ENCODE measurements around the gene NDE1.
"Not testable (repeated sequence)": the region's sequence is repeated elsewhere in the genome, so short reads cannot be mapped to it uniquely, and the experiment has no call there.

Gene NDE1

DNA sequence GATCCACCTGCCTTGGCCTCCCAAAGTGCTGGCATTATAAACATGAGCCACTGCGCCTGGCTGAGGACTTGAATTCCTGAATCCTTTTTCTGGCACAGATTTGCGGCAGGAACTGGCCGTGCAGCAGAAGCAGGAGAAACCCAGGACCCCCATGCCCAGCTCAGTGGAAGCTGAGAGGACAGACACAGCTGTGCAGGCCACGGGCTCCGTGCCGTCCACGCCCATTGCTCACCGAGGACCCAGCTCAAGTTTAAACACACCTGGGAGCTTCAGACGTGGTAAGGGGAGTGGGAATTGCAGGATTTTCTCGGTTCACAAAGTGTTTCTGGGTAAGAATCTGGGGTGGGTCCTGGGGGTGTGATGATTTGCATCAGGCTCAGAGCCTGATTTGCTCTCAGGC is 41.0 kb downstream of the NDE1 start:
- H3K4me3 ChIP-seq (ENCODE audit: low read depth, low read length), result no peak overlapping the region
- TF ChIP-seq, protein P1, sequence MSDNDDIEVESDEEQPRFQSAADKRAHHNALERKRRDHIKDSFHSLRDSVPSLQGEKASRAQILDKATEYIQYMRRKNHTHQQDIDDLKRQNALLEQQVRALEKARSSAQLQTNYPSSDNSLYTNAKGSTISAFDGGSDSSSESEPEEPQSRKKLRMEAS (IDR thresholded peaks at IDR 0.05; ENCODE audit: low read depth, low read length), result no peak
- TF ChIP-seq, protein P2, sequence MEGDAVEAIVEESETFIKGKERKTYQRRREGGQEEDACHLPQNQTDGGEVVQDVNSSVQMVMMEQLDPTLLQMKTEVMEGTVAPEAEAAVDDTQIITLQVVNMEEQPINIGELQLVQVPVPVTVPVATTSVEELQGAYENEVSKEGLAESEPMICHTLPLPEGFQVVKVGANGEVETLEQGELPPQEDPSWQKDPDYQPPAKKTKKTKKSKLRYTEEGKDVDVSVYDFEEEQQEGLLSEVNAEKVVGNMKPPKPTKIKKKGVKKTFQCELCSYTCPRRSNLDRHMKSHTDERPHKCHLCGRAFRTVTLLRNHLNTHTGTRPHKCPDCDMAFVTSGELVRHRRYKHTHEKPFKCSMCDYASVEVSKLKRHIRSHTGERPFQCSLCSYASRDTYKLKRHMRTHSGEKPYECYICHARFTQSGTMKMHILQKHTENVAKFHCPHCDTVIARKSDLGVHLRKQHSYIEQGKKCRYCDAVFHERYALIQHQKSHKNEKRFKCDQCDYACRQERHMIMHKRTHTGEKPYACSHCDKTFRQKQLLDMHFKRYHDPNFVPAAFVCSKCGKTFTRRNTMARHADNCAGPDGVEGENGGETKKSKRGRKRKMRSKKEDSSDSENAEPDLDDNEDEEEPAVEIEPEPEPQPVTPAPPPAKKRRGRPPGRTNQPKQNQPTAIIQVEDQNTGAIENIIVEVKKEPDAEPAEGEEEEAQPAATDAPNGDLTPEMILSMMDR (IDR thresholded peaks at IDR 0.05; ENCODE audit: low read depth, low read length), result no peak
- TF ChIP-seq POLR2A (IDR thresholded peaks at IDR 0.05; ENCODE audit: extremely low read depth, insufficient read length) (no peak), MYC (IDR thresholded peaks at IDR 0.05; ENCODE audit: low read depth, low read length) (no peak)
- DNase-seq (ENCODE audit: low read depth), result no peak

DNA sequence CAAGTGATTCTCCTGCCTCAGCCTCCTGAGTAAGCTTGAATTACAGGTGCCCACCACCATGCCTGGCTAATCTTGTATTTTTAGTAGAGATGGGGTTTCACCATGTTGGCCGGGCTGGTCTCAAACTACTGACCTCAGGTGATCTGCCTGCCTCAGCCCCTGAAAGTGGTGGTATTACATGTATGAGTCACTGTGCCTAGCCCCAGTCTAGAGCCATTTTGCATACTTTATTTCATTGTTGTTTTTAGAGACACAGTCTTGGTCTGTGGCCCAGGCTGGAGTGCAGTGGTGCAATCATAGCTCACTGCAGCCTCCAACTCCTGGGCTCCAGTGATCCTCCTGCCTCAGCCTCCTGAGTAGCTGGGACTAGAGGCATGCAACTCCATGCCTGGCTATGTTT is 42.5 kb downstream of the NDE1 start:
- not testable (repeated sequence) for DNase-seq (ENCODE audit: low read depth)

DNA sequence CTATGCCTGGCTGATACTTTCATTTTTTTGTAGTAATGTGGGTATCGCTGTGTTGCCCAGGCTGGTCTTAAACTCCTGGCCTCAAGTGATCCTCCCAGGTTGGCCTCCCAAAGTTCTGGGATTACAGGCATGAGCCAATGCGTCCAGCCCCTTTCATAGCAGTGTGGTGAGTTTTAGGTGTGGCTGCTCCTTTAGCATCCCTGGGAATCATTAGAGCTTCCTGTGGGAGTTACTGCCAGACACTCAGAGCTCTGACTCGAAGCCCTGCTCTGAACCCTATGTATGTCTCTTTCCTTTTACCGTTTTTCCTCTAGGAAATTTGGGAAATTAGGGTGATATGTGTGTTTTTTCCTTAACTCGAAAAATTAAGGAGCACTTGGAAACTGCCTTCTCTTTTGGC is 44.5 kb downstream of the NDE1 start:
- TF ChIP-seq POLR2A (IDR thresholded peaks at IDR 0.05; ENCODE audit: extremely low read depth, insufficient read length), result no peak
- TF ChIP-seq, protein P1 (IDR thresholded peaks at IDR 0.05; ENCODE audit: low read depth, low read length), result no peak
- TF ChIP-seq MYC (IDR thresholded peaks at IDR 0.05; ENCODE audit: low read depth, low read length), result no peak
- TF ChIP-seq, protein P2 (IDR thresholded peaks at IDR 0.05; ENCODE audit: low read depth, low read length), result no peak
- no peak for DNase-seq (ENCODE audit: low read depth)
- no peak overlapping the region for H3K4me3 ChIP-seq (ENCODE audit: low read depth, low read length)

More for the DNA sequence above, 42.5 kb downstream of the NDE1 start:
- H3K4me3 ChIP-seq (ENCODE audit: low read depth, low read length), result not testable (repeated sequence)

DNA sequence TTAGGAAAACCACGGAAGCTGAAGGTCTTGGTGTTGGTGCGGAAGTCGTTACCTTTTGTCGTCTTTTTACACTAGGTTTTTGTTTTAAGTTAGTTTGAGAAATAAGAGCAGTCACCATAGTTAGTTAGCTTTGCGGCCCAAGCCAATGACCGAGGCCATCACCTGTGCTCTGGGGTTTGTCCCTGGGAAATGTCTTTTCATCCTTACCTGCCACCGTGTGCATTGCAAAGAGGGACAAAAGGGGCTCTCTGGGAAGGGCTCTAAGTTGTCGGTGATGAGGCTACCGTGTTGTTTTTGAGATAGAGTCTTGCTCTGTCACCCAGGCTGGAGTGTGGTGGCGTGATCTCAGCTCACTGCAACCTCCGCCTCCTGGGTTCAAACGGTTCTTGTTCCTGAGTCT is 49.8 kb downstream of the NDE1 start:
- no peak overlapping the region for H3K4me3 ChIP-seq (ENCODE audit: low read depth, low read length)
- DNase-seq (ENCODE audit: low read depth), result no peak
- TF ChIP-seq POLR2A (IDR thresholded peaks at IDR 0.05; ENCODE audit: extremely low read depth, insufficient read length) (no peak), MYC (IDR thresholded peaks at IDR 0.05; ENCODE audit: low read depth, low read length) (no peak)
- TF ChIP-seq, protein P2 (IDR thresholded peaks at IDR 0.05; ENCODE audit: low read depth, low read length), result no peak
- TF ChIP-seq, protein P1 (IDR thresholded peaks at IDR 0.05; ENCODE audit: low read depth, low read length), result no peak

DNA sequence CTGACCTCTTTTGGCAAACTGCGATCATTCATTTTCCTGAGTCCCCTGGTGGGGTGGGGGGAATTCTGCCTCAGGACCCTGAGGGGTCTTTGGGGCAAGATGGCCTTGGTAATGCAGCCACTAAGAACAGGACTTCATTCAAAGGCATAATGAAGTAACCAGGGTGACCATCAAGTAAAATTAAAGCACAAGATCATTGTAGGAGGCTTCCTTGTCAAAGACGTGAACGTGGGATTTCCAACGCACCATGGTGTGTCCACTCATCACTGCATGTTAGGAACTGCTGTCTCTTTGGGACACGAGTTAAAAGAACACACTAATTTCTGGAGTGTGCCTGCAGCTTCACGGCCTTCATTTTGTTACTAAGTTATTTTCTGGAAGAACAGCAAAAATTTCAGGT is 51.3 kb downstream of the NDE1 start:
- TF ChIP-seq POLR2A (IDR thresholded peaks at IDR 0.05; ENCODE audit: extremely low read depth, insufficient read length), result no peak
- TF ChIP-seq, protein P1 (IDR thresholded peaks at IDR 0.05; ENCODE audit: low read depth, low read length), result no peak
- TF ChIP-seq MYC (IDR thresholded peaks at IDR 0.05; ENCODE audit: low read depth, low read length), result no peak
- TF ChIP-seq, protein P2 (IDR thresholded peaks at IDR 0.05; ENCODE audit: low read depth, low read length), result no peak
- H3K4me3 ChIP-seq (ENCODE audit: low read depth, low read length), result no peak overlapping the region
- no peak for DNase-seq (ENCODE audit: low read depth)

DNA sequence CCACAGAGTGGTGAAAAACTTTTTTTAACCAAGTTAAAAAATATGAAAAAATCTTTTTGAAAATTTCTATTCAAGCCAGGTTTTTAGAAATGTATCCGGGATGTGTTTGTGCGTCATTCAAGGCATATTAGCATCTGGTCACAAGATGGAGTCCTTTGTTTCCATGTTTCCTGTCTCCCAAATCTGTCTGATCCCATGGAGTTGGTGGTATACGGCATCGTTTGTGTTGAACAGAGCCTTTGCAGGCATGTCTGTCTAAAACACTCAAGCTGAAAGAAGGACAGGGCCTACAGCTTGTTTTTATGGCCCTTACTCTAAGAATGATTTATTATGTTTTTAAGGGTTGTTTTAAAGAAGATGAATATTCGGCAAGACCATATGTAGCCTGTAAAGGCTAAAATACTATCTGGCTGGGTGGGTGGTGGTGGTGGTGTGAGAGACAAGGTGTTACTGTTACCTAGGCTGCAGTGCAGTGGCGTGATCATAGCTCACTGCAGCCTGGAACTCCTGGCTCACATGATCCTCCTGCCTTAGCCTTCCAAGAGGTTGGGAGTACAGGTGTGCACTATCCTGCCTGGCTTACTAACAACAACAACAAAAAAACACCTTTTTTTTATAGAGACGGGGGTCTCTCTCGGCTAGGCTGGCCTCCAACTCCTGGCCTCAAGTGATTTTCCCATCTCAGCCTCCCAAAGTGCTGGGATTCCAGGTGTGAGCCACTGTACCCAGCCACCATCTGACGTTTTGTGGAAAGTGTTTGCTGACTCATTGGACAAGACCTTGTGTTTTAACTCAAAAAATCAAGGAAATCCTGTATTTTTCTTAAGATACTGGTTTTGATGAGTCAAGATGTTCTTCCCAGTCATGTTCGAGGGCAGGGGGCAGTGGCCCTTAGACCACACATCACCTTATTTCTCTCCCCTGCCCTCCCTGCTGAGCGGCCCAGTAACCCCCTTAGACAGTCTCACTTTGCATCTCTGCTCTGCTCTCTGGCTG is 52.2 kb downstream of the NDE1 start:
- TF ChIP-seq POLR2A (IDR thresholded peaks at IDR 0.05; ENCODE audit: extremely low read depth, insufficient read length) (no peak), MYC (IDR thresholded peaks at IDR 0.05; ENCODE audit: low read depth, low read length) (no peak)
- TF ChIP-seq, protein P2 (IDR thresholded peaks at IDR 0.05; ENCODE audit: low read depth, low read length), result no peak
- TF ChIP-seq, protein P1 (IDR thresholded peaks at IDR 0.05; ENCODE audit: low read depth, low read length), result no peak
- no peak for DNase-seq (ENCODE audit: low read depth)
- H3K4me3 ChIP-seq (ENCODE audit: low read depth, low read length), result no peak overlapping the region
